HCT116 (cell line): ENCODE data around the gene ADH1C.

Source experiments
- EZH2 ChIP-seq: fragments of 200-600 bp; sonication (generic); IDR thresholded peaks from 2 replicates; pipeline ENCODE4 v1.6.1; 2017; ENCODE audit warnings: antibody characterized with exemption, mixed run types
- EZH2phosphoT487 ChIP-seq: fragments of 200-600 bp; IDR thresholded peaks from 2 replicates; pipeline ENCODE4 v1.6.1; 2018; ENCODE audit warnings: antibody characterized with exemption, borderline replicate concordance
- POLR2A ChIP-seq: IDR thresholded peaks from 2 replicates; pipeline ENCODE4 v1.7.0; 2011; ENCODE audit warnings: borderline replicate concordance; ENCODE audit not compliant: insufficient read depth, insufficient read length; ENCODE audit errors: extremely low read depth
- POLR2AphosphoS5 ChIP-seq: IDR thresholded peaks from 2 replicates; pipeline ENCODE4 v1.6.1; 2011; ENCODE audit warnings: mild to moderate bottlenecking, low read depth, low read length, moderate library complexity
- RAD21 ChIP-seq: IDR thresholded peaks from 2 replicates; pipeline ENCODE4 v1.6.1; 2012; ENCODE audit warnings: low read depth, mild to moderate bottlenecking
- TF ChIP-seq, protein P1 (sequence below), 3 experiments: fragments of 200-600 bp in 1 of 3; sonication (generic) in 1 of 3; IDR thresholded peaks in 2 of 3; conservative IDR thresholded peaks in 1 of 3; 2 replicates each; pipeline ENCODE4 v1.5.1; 2012 to 2017; ENCODE audit warnings: low read depth in 2 of 3, low read length in 2 of 3, antibody characterized with exemption in 1 of 3, borderline replicate concordance in 1 of 3, control low read depth in 1 of 3, mild to moderate bottlenecking in 1 of 3, mixed read lengths in 1 of 3, mixed run types in 1 of 3, moderate library complexity in 1 of 3; ENCODE audit not compliant: insufficient read depth in 1 of 3
- TF ChIP-seq, protein P2 (sequence below): IDR thresholded peaks from 2 replicates; pipeline ENCODE4 v1.6.1; 2012; ENCODE audit warnings: low read depth
- TF ChIP-seq, protein P3 (sequence below): IDR thresholded peaks from 2 replicates; pipeline ENCODE4 v1.6.1; 2012

DNA sequence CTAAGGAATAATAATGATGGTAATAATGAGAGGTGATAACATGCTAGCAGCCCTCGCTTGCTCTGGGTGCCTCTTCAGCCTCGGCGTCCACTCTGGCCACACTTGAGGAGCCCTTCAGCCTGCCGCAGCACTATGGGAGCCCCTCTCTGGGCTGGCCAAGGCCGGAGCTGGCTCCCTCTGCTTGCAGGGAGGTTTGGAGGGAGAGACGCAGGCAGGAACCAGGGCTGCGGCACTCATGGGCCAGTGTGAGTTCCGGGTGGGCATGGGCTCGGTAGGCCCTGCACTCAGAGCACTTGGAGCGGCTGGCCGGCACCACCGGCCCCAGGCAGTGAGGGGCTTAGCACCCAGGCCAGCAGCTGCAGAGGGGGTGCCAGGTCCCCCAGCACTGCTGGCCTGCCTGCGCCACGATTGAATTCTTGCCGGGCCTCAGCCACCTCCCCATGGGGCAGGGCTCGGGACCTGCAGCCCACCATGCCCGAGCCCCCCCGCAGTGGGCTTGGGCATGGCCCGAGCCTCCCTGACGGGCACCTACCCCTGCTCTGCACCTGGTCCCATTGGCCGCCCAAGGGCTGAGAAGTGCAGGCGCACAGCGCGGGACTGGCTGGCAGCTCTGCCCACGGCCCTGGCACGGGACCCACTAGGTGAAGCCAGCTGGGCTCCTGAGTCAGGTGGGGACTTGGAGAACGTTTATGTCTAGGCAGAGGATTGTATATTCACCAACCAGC is 7.1 kb upstream of the ADH1C start:
- TF ChIP-seq, protein P1, sequence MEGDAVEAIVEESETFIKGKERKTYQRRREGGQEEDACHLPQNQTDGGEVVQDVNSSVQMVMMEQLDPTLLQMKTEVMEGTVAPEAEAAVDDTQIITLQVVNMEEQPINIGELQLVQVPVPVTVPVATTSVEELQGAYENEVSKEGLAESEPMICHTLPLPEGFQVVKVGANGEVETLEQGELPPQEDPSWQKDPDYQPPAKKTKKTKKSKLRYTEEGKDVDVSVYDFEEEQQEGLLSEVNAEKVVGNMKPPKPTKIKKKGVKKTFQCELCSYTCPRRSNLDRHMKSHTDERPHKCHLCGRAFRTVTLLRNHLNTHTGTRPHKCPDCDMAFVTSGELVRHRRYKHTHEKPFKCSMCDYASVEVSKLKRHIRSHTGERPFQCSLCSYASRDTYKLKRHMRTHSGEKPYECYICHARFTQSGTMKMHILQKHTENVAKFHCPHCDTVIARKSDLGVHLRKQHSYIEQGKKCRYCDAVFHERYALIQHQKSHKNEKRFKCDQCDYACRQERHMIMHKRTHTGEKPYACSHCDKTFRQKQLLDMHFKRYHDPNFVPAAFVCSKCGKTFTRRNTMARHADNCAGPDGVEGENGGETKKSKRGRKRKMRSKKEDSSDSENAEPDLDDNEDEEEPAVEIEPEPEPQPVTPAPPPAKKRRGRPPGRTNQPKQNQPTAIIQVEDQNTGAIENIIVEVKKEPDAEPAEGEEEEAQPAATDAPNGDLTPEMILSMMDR (IDR thresholded peaks at IDR 0.05 in 2 of 3, conservative IDR thresholded peaks at IDR 0.05 in 1 of 3; ENCODE audit: borderline replicate concordance in 1 of 3, insufficient read depth in 1 of 3, low read depth in 2 of 3, low read length in 2 of 3), result no peak
- TF ChIP-seq, protein P2, sequence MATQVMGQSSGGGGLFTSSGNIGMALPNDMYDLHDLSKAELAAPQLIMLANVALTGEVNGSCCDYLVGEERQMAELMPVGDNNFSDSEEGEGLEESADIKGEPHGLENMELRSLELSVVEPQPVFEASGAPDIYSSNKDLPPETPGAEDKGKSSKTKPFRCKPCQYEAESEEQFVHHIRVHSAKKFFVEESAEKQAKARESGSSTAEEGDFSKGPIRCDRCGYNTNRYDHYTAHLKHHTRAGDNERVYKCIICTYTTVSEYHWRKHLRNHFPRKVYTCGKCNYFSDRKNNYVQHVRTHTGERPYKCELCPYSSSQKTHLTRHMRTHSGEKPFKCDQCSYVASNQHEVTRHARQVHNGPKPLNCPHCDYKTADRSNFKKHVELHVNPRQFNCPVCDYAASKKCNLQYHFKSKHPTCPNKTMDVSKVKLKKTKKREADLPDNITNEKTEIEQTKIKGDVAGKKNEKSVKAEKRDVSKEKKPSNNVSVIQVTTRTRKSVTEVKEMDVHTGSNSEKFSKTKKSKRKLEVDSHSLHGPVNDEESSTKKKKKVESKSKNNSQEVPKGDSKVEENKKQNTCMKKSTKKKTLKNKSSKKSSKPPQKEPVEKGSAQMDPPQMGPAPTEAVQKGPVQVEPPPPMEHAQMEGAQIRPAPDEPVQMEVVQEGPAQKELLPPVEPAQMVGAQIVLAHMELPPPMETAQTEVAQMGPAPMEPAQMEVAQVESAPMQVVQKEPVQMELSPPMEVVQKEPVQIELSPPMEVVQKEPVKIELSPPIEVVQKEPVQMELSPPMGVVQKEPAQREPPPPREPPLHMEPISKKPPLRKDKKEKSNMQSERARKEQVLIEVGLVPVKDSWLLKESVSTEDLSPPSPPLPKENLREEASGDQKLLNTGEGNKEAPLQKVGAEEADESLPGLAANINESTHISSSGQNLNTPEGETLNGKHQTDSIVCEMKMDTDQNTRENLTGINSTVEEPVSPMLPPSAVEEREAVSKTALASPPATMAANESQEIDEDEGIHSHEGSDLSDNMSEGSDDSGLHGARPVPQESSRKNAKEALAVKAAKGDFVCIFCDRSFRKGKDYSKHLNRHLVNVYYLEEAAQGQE, result no peak
- TF ChIP-seq POLR2A (no peak), EZH2 (no peak), POLR2AphosphoS5 (no peak), EZH2phosphoT487 (no peak), RAD21 (no peak)
- TF ChIP-seq, protein P3, sequence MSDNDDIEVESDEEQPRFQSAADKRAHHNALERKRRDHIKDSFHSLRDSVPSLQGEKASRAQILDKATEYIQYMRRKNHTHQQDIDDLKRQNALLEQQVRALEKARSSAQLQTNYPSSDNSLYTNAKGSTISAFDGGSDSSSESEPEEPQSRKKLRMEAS, result no peak
